Germinal center (tissue), 1 donor: ENCODE measurements around the gene TBX3.

Experiments
- DNase-seq: peaks from one replicate; pipeline ENCODE4 v3.0.0; 2012; ENCODE audit warnings: mixed read lengths, low spot score

The TBX3 gene

GRCh38 chr12:114627393-114627792 lies 56.6 kb downstream of the TBX3 start:
- DNase-seq = no peak

GRCh38 chr12:114625294-114625851 lies 58.6 kb downstream of the TBX3 start:
- DNase-seq = peak; percentile 39

DNA sequence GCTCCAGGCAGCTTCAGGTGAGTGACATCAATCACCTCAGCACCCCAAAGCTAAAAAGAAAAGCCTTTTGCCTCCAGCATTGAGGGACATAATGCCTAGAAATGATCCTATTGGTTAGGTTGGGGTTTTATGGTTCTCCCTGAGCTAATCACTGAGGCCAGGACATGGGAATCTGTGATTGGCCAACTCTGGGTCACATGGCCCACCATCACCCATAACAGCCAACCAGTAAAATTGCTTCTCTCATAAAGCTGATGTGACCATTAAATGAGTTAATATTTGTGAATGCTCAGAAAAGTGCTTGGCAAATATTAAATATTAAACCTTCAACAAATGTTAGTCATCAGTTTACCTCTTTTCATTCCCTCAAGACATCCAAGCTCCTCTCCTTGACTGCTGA lies 60.2 kb downstream of the TBX3 start:
- DNase-seq = no peak
